LHCN-M2 (cell line): ENCODE measurements around the gene LIPT2. TPM values are rescaled to one million over a fixed set of nuclear protein-coding genes. Genes with fewer than 3 reads are reported as not detected.

Experiments
- total RNA-seq: library from RNA; depleted of rRNA; stranded (reverse); fragments of >200 nt; gene quantifications from 2 replicates; pipeline ENCODE4 v1.2.3, GENCODE V29; 2014; rRNA removed

The LIPT2 gene
- total RNA-seq, 1 experiment from 2014 or later: 4.8 TPM

Other genes starting within 250 kb of the LIPT2 start
- 3.1 TPM in 2 replicates for gene P4HA3, start 182.1 kb downstream of the LIPT2 start, total RNA-seq
- gene PGM2L1, start 95.3 kb downstream of the LIPT2 start, total RNA-seq: 22.6 and 27.0 TPM in 2 replicates
- 0.23 and 0.51 TPM in 2 replicates for gene KCNE3, start 26.2 kb downstream of the LIPT2 start, total RNA-seq
- 21.9 and 24.5 TPM in 2 replicates for gene POLD3, start 98.9 kb upstream of the LIPT2 start, total RNA-seq
- gene CHRDL2, start 237.7 kb upstream of the LIPT2 start, total RNA-seq: not detected in 2 replicates